ENCODE data around the gene TEX35. TPM values are rescaled to one million over a fixed set of nuclear protein-coding genes. Genes with fewer than 3 reads are reported as not detected.
A peak's percentile ranks its signal among the peaks of the same experiment; 100 is the strongest.
"Not testable (repeated sequence)": the region's sequence is repeated elsewhere in the genome, so short reads cannot be mapped to it uniquely, and the experiment has no call there.

TEX35 gene
- total RNA-seq, 2 donors from 2014 or later, result not detected

- ATAC-seq, result no peak
- intact Hi-C loops (cut with DNase I), result no loop called here
- no peak for DNase-seq
These were observed 20.6 kb upstream of the TEX35 start for GRCh38 chr1:178492341-178492740.

GRCh38 chr1:178493301-178493741 is 19.6 kb upstream of the TEX35 start:
- DNase-seq (no peak), ATAC-seq (no peak)
- intact Hi-C loops (cut with DNase I), result no loop called here

GRCh38 chr1:178494569-178494971 is 18.3 kb upstream of the TEX35 start:
- ATAC-seq (no peak), DNase-seq (no peak)
- intact Hi-C loops (cut with DNase I), result no loop called here

GRCh38 chr1:178495158-178495557 is 17.8 kb upstream of the TEX35 start:
- ATAC-seq (no peak), DNase-seq (no peak)

GRCh38 chr1:178495741-178496409 is 17.0 kb upstream of the TEX35 start:
- DNase-seq (no peak), ATAC-seq (no peak)
- intact Hi-C loops (cut with DNase I), result no loop called here

More at GRCh38 chr1:178495158-178495557, 17.8 kb upstream of the TEX35 start:
- intact Hi-C loops (cut with DNase I), result no loop called here

- ATAC-seq (no peak), DNase-seq (no peak)
- intact Hi-C loops (cut with DNase I), result no loop called here
These were observed 16.3 kb upstream of the TEX35 start, which contains the start of gene CLEC20A for GRCh38 chr1:178496410-178497135. TSS of gene CLEC20A (minus strand) at chr1:178496964. CDS start at chr1:178496939, 25 bp downstream.

- intact Hi-C loops (cut with DNase I), result no loop called here
- ATAC-seq, result no peak
- DNase-seq, result no peak
These were observed 14.9 kb upstream of the TEX35 start for GRCh38 chr1:178497903-178498478.

GRCh38 chr1:178498896-178499675 is 13.8 kb upstream of the TEX35 start:
- DNase-seq (no peak), ATAC-seq (no peak)
- intact Hi-C loops (cut with DNase I), result no loop called here

- DNase-seq (no peak), ATAC-seq (no peak)
- intact Hi-C loops (cut with DNase I), result loop anchor here (10.0 kb wide), 1 partner anchor 195 kb away; no protein-coding TSS in a partner anchor
These were observed 12.7 kb upstream of the TEX35 start for GRCh38 chr1:178500091-178500770.

- intact Hi-C loops (cut with DNase I), result loop anchor here (10.0 kb wide), 1 partner anchor 196 kb away; no protein-coding TSS in a partner anchor
- ATAC-seq (no peak), DNase-seq (no peak)
These were observed 11.9 kb upstream of the TEX35 start for GRCh38 chr1:178500936-178501554.

GRCh38 chr1:178501705-178502329 is 11.1 kb upstream of the TEX35 start:
- intact Hi-C loops (cut with DNase I), result loop anchor here (10.0 kb wide), 1 partner anchor 197 kb away; no protein-coding TSS in a partner anchor
- peak; percentile 75 to 85 for ATAC-seq
- DNase-seq, result peak; percentile 75

- no peak for ATAC-seq
- intact Hi-C loops (cut with DNase I), result loop anchor here (10.0 kb wide), 1 partner anchor 198 kb away; no protein-coding TSS in a partner anchor
- no peak for DNase-seq
These were observed 10.6 kb upstream of the TEX35 start for GRCh38 chr1:178502330-178502714.

GRCh38 chr1:178502856-178503255 is 10.1 kb upstream of the TEX35 start:
- intact Hi-C loops (cut with DNase I), result loop anchor here (10.0 kb wide), 1 partner anchor 198 kb away; no protein-coding TSS in a partner anchor
- ATAC-seq, result no peak
- no peak for DNase-seq

GRCh38 chr1:178503316-178503715 is 9.6 kb upstream of the TEX35 start:
- not testable (repeated sequence) for DNase-seq, ATAC-seq
- intact Hi-C loops (cut with DNase I), result loop anchor here (10.0 kb wide), 1 partner anchor 199 kb away; no protein-coding TSS in a partner anchor

- intact Hi-C loops (cut with DNase I), result loop anchor here (10.0 kb wide), 1 partner anchor 199 kb away; no protein-coding TSS in a partner anchor
- no peak for DNase-seq
- ATAC-seq, result no peak
These were observed 9.1 kb upstream of the TEX35 start for GRCh38 chr1:178503849-178504248.

GRCh38 chr1:178504286-178504685 is 8.6 kb upstream of the TEX35 start:
- intact Hi-C loops (cut with DNase I), result loop anchor here (10.0 kb wide), 1 partner anchor 199 kb away; no protein-coding TSS in a partner anchor
- ATAC-seq (no peak), DNase-seq (no peak)

GRCh38 chr1:178506177-178506576 is 6.7 kb upstream of the TEX35 start:
- intact Hi-C loops (cut with DNase I), result loop anchor here (10.0 kb wide), 1 partner anchor 201 kb away; no protein-coding TSS in a partner anchor
- ATAC-seq (peak in 1 of 2 donors; percentile 28), DNase-seq (no peak)

Data from left cardiac atrium (tissue), 4 donors.